ENCODE results near the gene CNTD1.

Gene CNTD1, protein sequence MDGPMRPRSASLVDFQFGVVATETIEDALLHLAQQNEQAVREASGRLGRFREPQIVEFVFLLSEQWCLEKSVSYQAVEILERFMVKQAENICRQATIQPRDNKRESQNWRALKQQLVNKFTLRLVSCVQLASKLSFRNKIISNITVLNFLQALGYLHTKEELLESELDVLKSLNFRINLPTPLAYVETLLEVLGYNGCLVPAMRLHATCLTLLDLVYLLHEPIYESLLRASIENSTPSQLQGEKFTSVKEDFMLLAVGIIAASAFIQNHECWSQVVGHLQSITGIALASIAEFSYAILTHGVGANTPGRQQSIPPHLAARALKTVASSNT

DNA sequence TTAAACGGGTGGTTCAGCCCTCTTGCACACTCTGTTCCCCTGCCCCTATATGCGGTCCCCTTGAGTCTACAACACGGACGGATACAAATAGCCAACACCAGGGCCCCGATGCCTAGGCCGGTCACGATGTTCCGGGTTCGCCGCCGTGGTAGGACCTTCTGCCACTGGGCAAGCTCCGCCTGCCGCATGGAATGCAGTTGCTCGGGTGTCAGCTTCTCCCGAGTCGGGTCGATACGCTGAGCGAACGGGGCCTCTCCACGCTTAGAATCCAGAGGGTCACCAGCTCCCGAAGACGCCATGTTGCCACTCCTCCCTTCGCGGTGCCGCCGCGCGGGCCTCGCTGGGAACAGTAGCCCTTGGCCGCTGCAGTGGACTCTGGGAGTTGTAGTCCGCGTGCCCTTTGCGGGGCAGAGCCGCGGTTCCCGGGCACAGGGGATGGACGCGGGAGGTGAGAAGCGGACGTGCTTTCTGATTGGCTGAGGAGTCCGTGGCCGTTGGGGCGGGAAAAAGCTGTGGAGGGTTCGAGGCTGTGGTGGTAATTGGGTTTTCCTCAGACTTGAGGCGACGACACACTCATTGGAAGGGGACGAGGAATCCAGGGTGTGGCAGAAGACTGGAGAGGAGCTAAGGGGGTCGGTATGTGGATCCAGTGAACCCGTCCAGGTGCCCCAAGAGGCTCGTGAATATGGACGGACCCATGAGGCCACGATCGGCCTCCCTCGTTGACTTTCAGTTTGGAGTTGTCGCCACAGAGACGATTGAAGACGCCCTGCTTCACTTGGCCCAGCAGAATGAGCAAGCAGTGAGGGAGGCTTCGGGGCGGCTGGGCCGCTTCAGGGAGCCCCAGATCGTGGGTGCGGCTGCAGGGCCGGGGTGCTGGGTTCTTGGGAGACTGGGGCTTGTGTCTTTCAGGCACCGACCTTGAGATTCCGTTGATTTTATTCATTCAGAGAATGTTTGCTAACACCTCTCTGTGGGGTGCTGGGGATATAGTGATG lies at the start of gene CNTD1, which contains the start of gene COA3:
Gene CNTD1, plus strand, starts transcription at position 479 of the 998 bp plus-strand sequence. Its CDS starts 207 bp downstream, at position 686.
Gene COA3, minus strand, starts transcription at position 322 of the 998 bp plus-strand sequence. Its CDS starts 23 bp downstream, at position 299.
- no peak for TF ChIP-seq Cebpa-rat (IDR thresholded peaks at IDR 0.05)
- no peaks in the 10 kb centered on the region for H3K27me3 ChIP-seq
- H3K4me2 ChIP-seq, result peak within 1 kb of the TSS; percentile 87 to 99 (median 94)
- no peaks in the 10 kb centered on the region for H3K9me3 ChIP-seq (replicated peaks in 1 of 11)
- H3K4me1 ChIP-seq, result peaks cover 15 to 37% (median 27%) of the 10 kb centered on the region in 10 experiments
- H4K20me1 ChIP-seq, result no peaks in the 10 kb centered on the region
- peaks cover 0 to 20% (median 4%) of the 10 kb centered on the region in 11 experiments; a peak in 6 of 22 replicates for H3K36me3 ChIP-seq
- H3K9ac ChIP-seq, result peak within 1 kb of the TSS; percentile 79 to 90 (median 88)
- peak within 1 kb of the TSS; percentile 55 to 84 (median 76); a peak in 21 of 22 replicates for H3K27ac ChIP-seq
- H3K4me3 ChIP-seq, result peak within 1 kb of the TSS; percentile 75 to 94 (median 86)

DNA sequence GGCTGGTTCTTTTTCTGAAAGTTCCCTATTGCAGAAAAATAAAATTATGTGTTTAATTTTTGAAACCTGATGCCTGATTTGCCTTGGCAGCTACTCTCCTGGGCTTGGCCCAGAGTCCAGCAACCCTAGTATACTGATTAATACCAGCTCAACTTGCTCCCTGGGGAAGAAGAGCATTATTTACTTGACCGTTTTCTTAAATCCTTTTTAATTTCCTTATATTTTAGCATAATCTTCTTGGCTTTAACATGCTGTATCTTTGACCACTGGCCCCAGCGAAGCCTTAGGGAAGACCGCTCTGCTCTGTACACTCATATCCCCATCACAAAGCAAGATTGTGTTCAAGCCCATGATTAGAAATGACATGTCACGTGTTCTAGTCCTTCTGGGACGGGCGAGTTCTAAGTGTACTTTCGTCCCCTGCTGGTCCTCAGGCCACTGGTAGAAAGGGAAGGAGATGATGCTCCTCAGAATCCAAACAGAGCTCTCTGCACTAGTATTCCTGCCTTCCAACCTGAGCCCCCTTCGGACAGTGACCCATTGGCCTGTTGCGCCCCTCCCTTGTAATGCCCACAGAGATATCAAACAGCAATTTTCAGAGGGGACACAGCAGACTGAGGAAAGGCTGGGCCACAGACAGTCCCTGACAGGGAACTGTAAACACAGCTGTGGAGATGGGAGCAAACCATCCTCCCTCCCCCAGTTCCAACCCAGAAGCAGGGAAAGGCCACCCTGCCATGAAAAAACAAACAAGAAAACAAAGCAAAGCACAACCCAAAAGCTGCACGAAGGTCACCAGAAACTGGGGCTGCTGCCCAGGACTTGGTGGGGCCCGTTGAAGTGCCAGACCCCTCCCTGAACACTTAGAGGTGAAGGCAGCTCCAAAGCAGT lies 49.5 kb upstream of the CNTD1 start:
- Histone ChIP-seq H3K4me3 (no peak overlapping the region), H3K36me3 (no peaks in the 10 kb centered on the region), H3K9ac (no peak overlapping the region), H3K4me2 (peak overlapping the region in 1 of 11 experiments; percentile 78; a peak in 1 of 22 replicates), H4K20me1 (no peaks in the 10 kb centered on the region), H3K27ac (no peak overlapping the region), H3K9me3 (replicated peaks in 1 of 11) (no peaks in the 10 kb centered on the region; a peak in 1 of 22 replicates), H3K4me1 (peaks cover 12 to 33% (median 21%) of the 10 kb centered on the region in 10 experiments), H3K27me3 (no peaks in the 10 kb centered on the region)
- TF ChIP-seq Cebpa-rat (IDR thresholded peaks at IDR 0.05), result no peak

DNA sequence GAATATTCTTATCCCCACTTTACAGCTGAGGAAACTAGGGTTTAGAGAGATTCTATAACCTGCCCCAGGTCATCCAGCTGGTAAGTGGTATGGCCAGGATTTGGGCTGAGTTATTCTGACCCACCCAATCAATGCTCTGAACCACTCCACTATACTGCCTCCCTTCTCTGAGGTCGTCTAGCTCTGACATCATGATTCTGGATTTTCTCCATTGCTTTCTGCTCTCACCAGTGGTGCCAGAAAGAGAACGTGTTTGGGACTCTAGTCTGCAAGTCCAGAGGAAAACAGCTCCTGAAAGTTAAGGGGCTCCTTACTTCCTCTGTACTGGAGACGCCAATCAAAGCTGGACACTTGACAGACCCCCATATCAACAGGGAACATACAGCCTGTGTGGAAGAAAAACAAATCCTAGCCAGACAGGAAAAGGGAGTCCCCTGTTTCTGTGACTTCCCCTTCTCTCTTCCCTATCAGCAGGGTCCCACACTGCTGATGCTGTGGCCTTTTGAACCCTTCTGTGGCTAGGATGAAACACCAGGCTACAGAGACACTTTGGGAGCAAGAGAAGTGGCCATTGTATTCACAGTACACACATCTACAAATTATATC lies 47.8 kb upstream of the CNTD1 start:
- H3K9me3 ChIP-seq (replicated peaks in 1 of 11), result no peaks in the 10 kb centered on the region; a peak in 1 of 22 replicates
- H3K27me3 ChIP-seq, result no peaks in the 10 kb centered on the region
- H4K20me1 ChIP-seq, result no peaks in the 10 kb centered on the region
- no peak for TF ChIP-seq Cebpa-rat (IDR thresholded peaks at IDR 0.05)
- peak overlapping the region in 5 of 11 experiments; percentile 11 to 63 (median 33); a peak in 8 of 22 replicates for H3K27ac ChIP-seq
- H3K4me2 ChIP-seq, result peak overlapping the region in 10 of 11 experiments; percentile 8 to 81 (median 65); a peak in 17 of 22 replicates
- peak overlapping the region in 4 of 11 experiments; percentile 9 to 47 (median 41); a peak in 4 of 22 replicates for H3K9ac ChIP-seq
- H3K4me3 ChIP-seq, result no peak overlapping the region
- H3K4me1 ChIP-seq, result peaks cover 10 to 29% (median 16%) of the 10 kb centered on the region in 10 experiments
- H3K36me3 ChIP-seq, result no peaks in the 10 kb centered on the region

DNA sequence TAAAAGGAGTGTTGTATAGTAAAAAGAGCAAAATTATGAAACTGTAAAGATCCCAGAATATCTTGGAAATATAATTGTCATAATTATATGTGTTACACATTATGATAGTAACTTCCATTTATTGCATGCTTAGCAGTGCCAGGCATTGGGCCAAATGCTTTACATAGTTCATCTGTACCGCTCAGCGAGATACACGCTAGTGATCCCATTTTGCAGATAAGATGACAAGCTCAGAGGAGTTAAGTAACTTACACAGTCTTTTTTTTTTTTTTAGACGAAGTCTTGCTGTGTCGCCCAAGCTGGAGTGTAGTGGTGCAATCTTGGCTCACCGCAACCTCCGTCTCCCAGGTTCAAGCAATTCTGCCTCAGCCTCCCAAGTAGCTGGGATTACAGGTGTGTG lies 47.0 kb upstream of the CNTD1 start:
- Histone ChIP-seq H3K4me3 (no peak overlapping the region), H4K20me1 (no peaks in the 10 kb centered on the region), H3K27ac (no peak overlapping the region), H3K9me3 (replicated peaks in 1 of 11) (no peaks in the 10 kb centered on the region), H3K9ac (no peak overlapping the region), H3K36me3 (no peaks in the 10 kb centered on the region), H3K4me2 (peak overlapping the region in 5 of 11 experiments; percentile 71 to 81 (median 78); a peak in 9 of 22 replicates), H3K27me3 (no peaks in the 10 kb centered on the region), H3K4me1 (peaks cover 10 to 29% (median 16%) of the 10 kb centered on the region in 10 experiments)
- TF ChIP-seq Cebpa-rat (IDR thresholded peaks at IDR 0.05), result no peak

DNA sequence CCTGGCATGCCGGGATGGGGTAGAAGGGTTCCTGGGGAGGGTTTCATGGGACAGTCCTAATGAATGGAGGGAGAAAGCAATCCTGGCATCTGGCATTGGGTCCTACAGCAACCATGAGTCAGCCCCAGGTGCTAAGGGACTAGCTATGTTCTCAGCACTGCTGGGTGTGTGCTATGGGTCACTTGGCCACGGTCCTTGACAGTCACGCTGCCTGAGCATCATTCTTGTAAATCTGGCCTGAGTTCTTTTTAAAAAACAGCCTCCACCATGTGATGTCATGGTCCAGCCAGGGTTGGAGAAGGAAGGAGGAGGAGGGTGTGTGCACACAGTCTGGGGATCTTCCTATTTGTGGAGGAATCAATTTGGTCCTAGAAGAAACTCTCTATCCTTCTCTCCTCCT lies 43.9 kb upstream of the CNTD1 start:
- no peak overlapping the region for H3K27ac ChIP-seq
- peaks cover 13 to 26% (median 20%) of the 10 kb centered on the region in 11 experiments for H3K27me3 ChIP-seq
- no peak overlapping the region for H3K4me2 ChIP-seq
- H3K4me3 ChIP-seq, result no peak overlapping the region
- H4K20me1 ChIP-seq, result peaks cover 0 to 4% (median 0%) of the 10 kb centered on the region in 11 experiments; a peak in 2 of 22 replicates
- H3K4me1 ChIP-seq, result peaks cover 10 to 24% (median 18%) of the 10 kb centered on the region in 10 experiments
- H3K9ac ChIP-seq, result no peak overlapping the region
- no peaks in the 10 kb centered on the region for H3K9me3 ChIP-seq (replicated peaks in 1 of 11)
- no peaks in the 10 kb centered on the region for H3K36me3 ChIP-seq
- TF ChIP-seq Cebpa-rat (IDR thresholded peaks at IDR 0.05), result no peak

DNA sequence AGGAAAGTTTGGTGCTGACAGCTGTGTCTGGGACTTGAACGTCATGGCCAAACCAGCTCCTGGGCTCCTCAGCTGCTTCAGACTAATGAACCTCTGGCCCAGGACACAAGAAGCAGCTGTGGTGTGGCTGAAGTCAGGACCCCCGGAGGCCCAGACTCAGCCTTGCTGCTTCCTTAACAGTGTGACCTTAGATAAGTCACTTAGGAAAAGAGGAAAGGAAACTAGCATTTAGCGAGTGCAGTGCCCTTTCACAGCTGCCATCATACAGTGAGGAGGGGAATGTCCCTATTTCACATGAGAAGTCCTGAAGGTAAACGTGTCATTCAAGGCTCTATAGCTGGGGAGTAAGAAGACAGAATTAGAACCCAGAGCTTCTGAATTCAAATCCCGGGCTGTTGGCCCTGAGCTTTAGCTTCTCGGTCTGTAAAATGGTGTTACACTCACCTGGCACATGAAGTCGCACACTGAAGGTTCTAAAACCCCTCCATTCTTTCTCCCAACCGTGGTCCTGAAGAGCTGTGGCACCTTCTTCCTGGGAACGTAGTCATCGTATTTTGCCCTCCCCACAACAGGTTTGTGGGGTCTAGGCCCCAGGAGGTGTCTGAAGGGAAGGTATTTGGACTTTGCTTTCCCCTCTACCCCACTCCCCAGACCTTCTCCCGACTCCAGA lies 38.5 kb upstream of the CNTD1 start:
- Histone ChIP-seq H3K27me3 (peaks cover 48 to 62% (median 56%) of the 10 kb centered on the region in 11 experiments), H3K4me3 (peak overlapping the region in 5 of 10 experiments; percentile 44 to 68 (median 54); a peak in 6 of 20 replicates), H3K9me3 (replicated peaks in 1 of 11) (no peaks in the 10 kb centered on the region), H3K27ac (no peak overlapping the region), H3K4me1 (peaks cover 9 to 33% (median 23%) of the 10 kb centered on the region in 10 experiments), H3K4me2 (peak overlapping the region in 8 of 11 experiments; percentile 57 to 93 (median 88); a peak in 16 of 22 replicates), H4K20me1 (peaks cover 0 to 10% (median 0%) of the 10 kb centered on the region in 11 experiments; a peak in 4 of 22 replicates), H3K36me3 (no peaks in the 10 kb centered on the region), H3K9ac (0 out of 22 replicates have a peak overlapping the region, but pooled peaks of 1 of the 11 experiments have one; percentile 59)
- no peak for TF ChIP-seq Cebpa-rat (IDR thresholded peaks at IDR 0.05)
